A673 (cell line): ENCODE results near the gene ETFB. TPM values are rescaled to one million over a fixed set of nuclear protein-coding genes. Genes with fewer than 3 reads are reported as not detected.

ENCODE experiments used
- BruUV-seq: library from RNA; stranded (reverse); fragments of 400-500 nt; replicated peaks from 2 replicates; lab custom pipeline; 2021; lab: Mats Ljungman, UMichigan
- CTCF ChIA-PET: fragments of 300-600 bp; sonication (Branson Sonifier 250); formaldehyde crosslinking; loops from one replicate; lab custom pipeline; 2022; ENCODE audit warnings: antibody characterized with exemption; lab: Charles Lee
- POLR2A ChIA-PET: fragments of 300-600 bp; sonication (Branson Sonifier 250); formaldehyde crosslinking; loops from one replicate; lab custom pipeline; 2022; ENCODE audit warnings: antibody characterized with exemption; ENCODE audit not compliant: low non-redundant PET; lab: Charles Lee
- DNase-seq: peaks from one replicate; pipeline ENCODE4 v3.0.0-alpha.2; 2015; ENCODE audit warnings: low spot score
- H3K27ac ChIP-seq: fragments of 200-600 bp; sonication (generic); 2 replicates; pipeline ENCODE4 v1.5.1; 2016; ENCODE audit warnings: mixed run types, low read depth, mild to moderate bottlenecking, mixed read lengths, antibody characterized with exemption, low read length; ENCODE audit not compliant: poor library complexity, severe bottlenecking
- H3K27me3 ChIP-seq: fragments of 200-600 bp; sonication (generic); replicated peaks from 2 replicates; pipeline ENCODE4 v1.6.1; 2017; ENCODE audit warnings: mixed run types, low read depth, mild to moderate bottlenecking, mixed read lengths, antibody characterized with exemption, low read length; ENCODE audit not compliant: insufficient read depth, poor library complexity
- H3K36me3 ChIP-seq: fragments of 200-600 bp; sonication (generic); 2 replicates; pipeline ENCODE4 v1.6.1; 2016; ENCODE audit warnings: mixed run types, mild to moderate bottlenecking, mixed read lengths, antibody characterized with exemption, low read length; ENCODE audit not compliant: insufficient read depth, poor library complexity, severe bottlenecking
- H3K4me1 ChIP-seq: fragments of 200-600 bp; sonication (generic); 2 replicates; pipeline ENCODE4 v1.6.1; 2017; ENCODE audit warnings: mixed run types, mild to moderate bottlenecking, mixed read lengths, antibody characterized with exemption, low read length; ENCODE audit not compliant: insufficient read depth, poor library complexity, severe bottlenecking
- H3K4me3 ChIP-seq: fragments of 200-600 bp; sonication (generic); 2 replicates; pipeline ENCODE4 v1.5.1; 2016; ENCODE audit warnings: low read depth, mixed run types, mild to moderate bottlenecking, mixed read lengths, low read length; ENCODE audit not compliant: poor library complexity, severe bottlenecking
- H3K9me3 ChIP-seq: fragments of 200-600 bp; sonication (generic); 2 replicates; pipeline ENCODE4 v1.6.1; 2016; ENCODE audit warnings: mixed run types, low read depth, mild to moderate bottlenecking, mixed read lengths, antibody characterized with exemption, low read length; ENCODE audit not compliant: poor library complexity, severe bottlenecking
- CTCF ChIP-seq: fragments of 300-800, 200-600 bp; sonication (generic); conservative IDR thresholded peaks from 2 replicates; pipeline ENCODE4 v1.5.1; 2017; ENCODE audit warnings: low read depth, mild to moderate bottlenecking, antibody characterized with exemption, low read length, moderate library complexity, mixed read lengths
- EZH2 ChIP-seq: fragments of 200-600 bp; sonication (generic); IDR thresholded peaks from 2 replicates; pipeline ENCODE4 v1.6.1; 2017; ENCODE audit warnings: borderline replicate concordance, low read depth, mild to moderate bottlenecking, mixed read lengths, antibody characterized with exemption, low read length; ENCODE audit not compliant: poor library complexity, severe bottlenecking
- intact Hi-C: fragments of 100-400 bp; cut with micrococcal nuclease; formaldehyde crosslinking; loops from one replicate; pipeline ENCODE4 v1.10.0; 2022; ENCODE audit not compliant: unreplicated experiment
- total RNA-seq: library from RNA; stranded (reverse); gene quantifications from 2 replicates; pipeline ENCODE4 v1.2.3, GENCODE V29; 2021

The ETFB gene
- total RNA-seq, 1 experiment from 2014 or later = 52.6 TPM

GRCh38 chr19:51326216-51327065 is 39.7 kb downstream of the ETFB start:
- Histone ChIP-seq H3K4me1 (no peaks in the 10 kb centered on the region), H3K27ac (no peak overlapping the region), H3K36me3 (no peaks in the 10 kb centered on the region), H3K4me3 (no peak overlapping the region), H3K27me3 (peaks cover 8% of the 10 kb centered on the region), H3K9me3 (no peaks in the 10 kb centered on the region)
- POLR2A ChIA-PET = no interaction called here
- no peak for DNase-seq
- CTCF ChIA-PET = no interaction called here
- intact Hi-C loops = no loop called here
- BruUV-seq = no TSS peak
- TF ChIP-seq EZH2 (no peak), CTCF (no peak)

GRCh38 chr19:51325161-51325976 is 40.8 kb downstream of the ETFB start:
- intact Hi-C loops = no loop called here
- H3K4me1 ChIP-seq = no peaks in the 10 kb centered on the region
- no peaks in the 10 kb centered on the region for H3K36me3 ChIP-seq
- BruUV-seq = no TSS peak
- CTCF ChIA-PET = no interaction called here
- no peaks in the 10 kb centered on the region for H3K9me3 ChIP-seq
- TF ChIP-seq EZH2 (no peak), CTCF (no peak)
- peaks cover 8% of the 10 kb centered on the region for H3K27me3 ChIP-seq
- no peak overlapping the region for H3K4me3 ChIP-seq
- POLR2A ChIA-PET = no interaction called here
- H3K27ac ChIP-seq = no peak overlapping the region
- no peak for DNase-seq

GRCh38 chr19:51324167-51324481 is 42.1 kb downstream of the ETFB start:
- intact Hi-C loops = no loop called here
- Histone ChIP-seq H3K36me3 (no peaks in the 10 kb centered on the region), H3K27me3 (peaks cover 8% of the 10 kb centered on the region), H3K9me3 (no peaks in the 10 kb centered on the region), H3K4me1 (no peaks in the 10 kb centered on the region), H3K27ac (no peak overlapping the region), H3K4me3 (no peak overlapping the region)
- DNase-seq = no peak
- BruUV-seq = no TSS peak
- POLR2A ChIA-PET = no interaction called here
- CTCF ChIA-PET = no interaction called here
- TF ChIP-seq EZH2 = no peak
- TF ChIP-seq CTCF = no peak
